Hepatocyte (in vitro differentiated cells): ENCODE results near the gene MC1R. TPM values are rescaled to one million over a fixed set of nuclear protein-coding genes. Genes with fewer than 3 reads are reported as not detected.

ENCODE experiments used
- DNase-seq: peaks from one replicate; pipeline ENCODE4 v3.0.0-alpha.2; 2016; ENCODE audit warnings: low spot score
- H2AFZ ChIP-seq: fragments of 200-600 bp; sonication (generic); 2 replicates; pipeline ENCODE4 v1.6.0; 2016; ENCODE audit warnings: antibody characterized with exemption, mild to moderate bottlenecking
- H3K27ac ChIP-seq: fragments of 200-600 bp; sonication (generic); 2 replicates; pipeline ENCODE4 v1.5.1; 2016; ENCODE audit warnings: mild to moderate bottlenecking
- H3K27me3 ChIP-seq: fragments of 200-600 bp; sonication (generic); 2 replicates; pipeline ENCODE4 v1.6.1; 2016
- H3K36me3 ChIP-seq: fragments of 200-600 bp; sonication (generic); replicated peaks from 2 replicates; pipeline ENCODE4 v1.5.1; 2016; ENCODE audit warnings: low read depth; ENCODE audit not compliant: insufficient read depth
- H3K4me1 ChIP-seq: fragments of 200-600 bp; sonication (generic); 2 replicates; pipeline ENCODE4 v1.5.1; 2016; ENCODE audit warnings: mild to moderate bottlenecking, moderate library complexity; ENCODE audit not compliant: insufficient read depth
- H3K4me2 ChIP-seq: fragments of 200-600 bp; sonication (generic); 2 replicates; pipeline ENCODE4 v1.6.0; 2016
- H3K4me3 ChIP-seq: fragments of 200-600 bp; sonication (generic); 2 replicates; pipeline ENCODE4 v1.5.1; 2016; ENCODE audit warnings: mild to moderate bottlenecking
- H3K79me2 ChIP-seq: fragments of 200-600 bp; sonication (generic); 2 replicates; pipeline ENCODE4 v1.6.0; 2017; ENCODE audit warnings: mild to moderate bottlenecking
- H3K9me2 ChIP-seq: fragments of 200-600 bp; sonication (generic); replicated peaks from 2 replicates; pipeline ENCODE4 v1.6.0; 2017; ENCODE audit warnings: mild to moderate bottlenecking; ENCODE audit not compliant: insufficient read depth
- H3K9me3 ChIP-seq: fragments of 200-600 bp; sonication (generic); 2 replicates; pipeline ENCODE4 v1.5.1; 2016; ENCODE audit warnings: low read depth, mild to moderate bottlenecking
- H4K20me1 ChIP-seq: fragments of 200-600 bp; sonication (generic); 2 replicates; pipeline ENCODE4 v1.6.0; 2016; ENCODE audit warnings: mild to moderate bottlenecking; ENCODE audit not compliant: insufficient read depth, poor library complexity, severe bottlenecking
- CTCF ChIP-seq: fragments of 200-600 bp; sonication (generic); IDR thresholded peaks from 2 replicates; pipeline ENCODE4 v1.5.1; 2016; ENCODE audit warnings: antibody characterized with exemption, mild to moderate bottlenecking; ENCODE audit not compliant: poor library complexity
- EZH2 ChIP-seq: fragments of 200-600 bp; sonication (generic); IDR thresholded peaks from 2 replicates; pipeline ENCODE4 v1.6.1; 2016; ENCODE audit warnings: antibody characterized with exemption, mild to moderate bottlenecking, borderline replicate concordance
- EZH2phosphoT487 ChIP-seq: fragments of 200-600 bp; sonication (generic); IDR thresholded peaks from one replicate; pipeline ENCODE4 v1.6.1; 2018; ENCODE audit warnings: antibody characterized with exemption, mild to moderate bottlenecking, low read depth, moderate library complexity; ENCODE audit not compliant: unreplicated experiment, severe bottlenecking
- WGBS: methylation state at CpG from one replicate; pipeline ENCODE4 v1.1.6; 2016; ENCODE audit warnings: low lambda C conversion rate; ENCODE audit errors: missing lambda C conversion rate; 5-methylcytosine and 5-hydroxymethylcytosine counted together
- polyA plus RNA-seq: library from polyadenylated mRNA; unstranded; fragments of >200 nt; fragmentation: Nextera tagmentation; extraction: Ambion mirVana; gene quantifications from 2 replicates; pipeline ENCODE4 v1.2.1, GENCODE V29; 2016
- total RNA-seq: library from RNA; depleted of rRNA; stranded (reverse); fragments of >200 nt; gene quantifications from 2 replicates; pipeline ENCODE4 v1.2.3, GENCODE V29; 2014

The MC1R gene
- total and polyA plus RNA-seq, 2 experiments from 2014 or later, result 3.4 to 4.2 TPM

DNA sequence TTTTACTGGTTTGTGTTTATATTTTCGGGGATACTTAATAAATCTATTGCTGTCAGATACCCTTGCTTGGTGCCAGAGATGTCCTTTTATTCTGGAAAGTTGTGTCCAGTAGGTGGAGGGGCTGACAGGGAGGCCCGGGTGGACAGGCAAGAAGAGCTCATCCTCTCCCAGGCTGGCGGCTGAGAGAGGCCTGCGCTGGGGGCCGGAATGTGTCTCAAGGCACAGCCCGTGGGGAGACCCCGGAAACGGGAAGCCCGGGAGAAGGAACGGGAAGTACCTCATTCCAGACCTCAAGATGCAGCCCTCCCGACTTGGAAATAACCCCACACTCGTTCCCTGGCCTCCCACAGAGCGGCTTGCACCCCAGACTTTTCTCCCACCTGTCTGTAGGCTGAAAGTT lies 17.4 kb downstream of the MC1R start:
- H3K27me3 ChIP-seq, result no peaks in the 10 kb centered on the region
- no peaks in the 10 kb centered on the region for H3K36me3 ChIP-seq
- no peaks in the 10 kb centered on the region for H3K79me2 ChIP-seq
- no peaks in the 10 kb centered on the region for H3K9me2 ChIP-seq
- H3K4me3 ChIP-seq, result no peak overlapping the region
- no peaks in the 10 kb centered on the region for H4K20me1 ChIP-seq
- no peak overlapping the region for H3K4me2 ChIP-seq
- TF ChIP-seq CTCF, result no peak
- TF ChIP-seq EZH2, result no peak
- TF ChIP-seq EZH2phosphoT487, result no peak
- DNase-seq, result no peak
- WGBS, result 94% methylated on average over 13 of the region's 13 CpGs
- H2AFZ ChIP-seq, result no peak overlapping the region
- H3K9me3 ChIP-seq, result no peaks in the 10 kb centered on the region
- no peaks in the 10 kb centered on the region for H3K4me1 ChIP-seq
- no peak overlapping the region for H3K27ac ChIP-seq

DNA sequence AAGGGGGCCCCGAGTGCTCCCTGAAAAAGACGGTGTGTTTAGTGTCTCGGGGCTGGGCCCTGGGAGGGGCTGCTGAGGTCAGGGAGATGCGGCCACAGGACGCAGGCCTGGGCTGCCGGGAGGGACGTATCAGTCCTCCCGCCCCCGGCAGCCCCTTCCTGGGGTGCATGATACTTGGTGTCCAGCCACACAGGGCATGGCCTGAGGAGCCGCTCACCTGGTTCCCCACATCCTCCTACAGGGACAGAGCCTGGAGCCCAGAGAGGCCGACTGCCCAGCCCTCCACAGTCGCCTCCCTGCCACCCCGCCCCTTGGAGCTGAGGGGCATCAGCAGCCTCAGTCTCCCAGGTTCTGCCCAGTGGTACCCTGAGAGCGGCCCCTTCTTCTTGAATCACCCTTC lies 17.8 kb downstream of the MC1R start:
- WGBS, result 97% methylated on average over 12 of the region's 14 CpGs

GRCh38 chr16:89936981-89937380 lies 18.3 kb downstream of the MC1R start:
- Histone ChIP-seq H3K79me2 (no peaks in the 10 kb centered on the region), H3K36me3 (no peaks in the 10 kb centered on the region), H3K27me3 (no peaks in the 10 kb centered on the region), H3K9me3 (no peaks in the 10 kb centered on the region), H3K9me2 (no peaks in the 10 kb centered on the region), H3K4me3 (no peak overlapping the region), H2AFZ (no peak overlapping the region), H4K20me1 (no peaks in the 10 kb centered on the region), H3K27ac (no peak overlapping the region), H3K4me1 (no peaks in the 10 kb centered on the region), H3K4me2 (no peak overlapping the region)
- WGBS, result 96% methylated on average over 20 of the region's 20 CpGs
- DNase-seq, result no peak
- TF ChIP-seq EZH2phosphoT487, result no peak
- TF ChIP-seq CTCF, result no peak
- no peak for TF ChIP-seq EZH2

More for the DNA sequence above, 17.8 kb downstream of the MC1R start:
- H3K4me2 ChIP-seq, result no peak overlapping the region
- no peak for DNase-seq
- H3K4me1 ChIP-seq, result no peaks in the 10 kb centered on the region
- H2AFZ ChIP-seq, result no peak overlapping the region
- no peaks in the 10 kb centered on the region for H3K9me3 ChIP-seq
- no peaks in the 10 kb centered on the region for H3K27me3 ChIP-seq
- no peak overlapping the region for H3K27ac ChIP-seq
- H3K36me3 ChIP-seq, result no peaks in the 10 kb centered on the region
- no peaks in the 10 kb centered on the region for H4K20me1 ChIP-seq
- no peak overlapping the region for H3K4me3 ChIP-seq
- no peaks in the 10 kb centered on the region for H3K79me2 ChIP-seq
- TF ChIP-seq CTCF, result no peak
- no peak for TF ChIP-seq EZH2
- TF ChIP-seq EZH2phosphoT487, result no peak
- no peaks in the 10 kb centered on the region for H3K9me2 ChIP-seq
